Neuronal stem cell (in vitro differentiated cells): ENCODE data around the gene IFT81.
A peak's percentile ranks its signal among the peaks of the same experiment; 100 is the strongest.

Experiments
- DNase-seq: peaks from one replicate; pipeline ENCODE4 v3.0.0-alpha.2; 2013; ENCODE audit warnings: low spot score
- H2AFZ ChIP-seq: one replicate; pipeline ENCODE4 v1.6.1; 2013; ENCODE audit warnings: mild to moderate bottlenecking, low read length, inconsistent platforms
- H2AK5ac ChIP-seq: 2 replicates; pipeline ENCODE4 v1.6.1; 2013; ENCODE audit warnings: low read depth, mild to moderate bottlenecking, inconsistent platforms, low read length, moderate library complexity, mixed read lengths
- H2BK120ac ChIP-seq: 2 replicates; pipeline ENCODE4 v1.6.1; 2013; ENCODE audit warnings: low read depth, mild to moderate bottlenecking, inconsistent platforms, low read length, moderate library complexity, mixed read lengths
- H2BK12ac ChIP-seq: one replicate; pipeline ENCODE4 v1.6.1; 2013; ENCODE audit warnings: low read length, inconsistent platforms
- H2BK15ac ChIP-seq: 2 replicates; pipeline ENCODE4 v1.6.1; 2013; ENCODE audit warnings: mild to moderate bottlenecking, low read length, inconsistent platforms, mixed read lengths
- H2BK5ac ChIP-seq: one replicate; pipeline ENCODE4 v1.6.1; 2013; ENCODE audit warnings: inconsistent platforms, mild to moderate bottlenecking, low read length, moderate library complexity
- H3K14ac ChIP-seq: one replicate; pipeline ENCODE4 v1.6.1; 2013; ENCODE audit warnings: low read length, inconsistent platforms
- H3K18ac ChIP-seq: 2 replicates; pipeline ENCODE4 v1.6.1; 2013; ENCODE audit warnings: low read length, inconsistent platforms
- H3K23ac ChIP-seq: 2 replicates; pipeline ENCODE4 v1.6.1; 2013; ENCODE audit warnings: low read depth, mild to moderate bottlenecking, mixed read lengths, low read length, inconsistent platforms; ENCODE audit not compliant: poor library complexity
- H3K27ac ChIP-seq: replicated peaks from 3 replicates; pipeline ENCODE4 v1.5.1; 2013; ENCODE audit warnings: low read length, inconsistent platforms
- H3K27me3 ChIP-seq, 3 experiments: 2 replicates each; pipeline ENCODE4 v1.6.1; 2013; ENCODE audit warnings: low read length in 3 of 3, mild to moderate bottlenecking in 2 of 3, inconsistent platforms in 1 of 3, low read depth in 1 of 3, mixed read lengths in 1 of 3, moderate library complexity in 1 of 3; ENCODE audit not compliant: control insufficient read depth in 3 of 3, insufficient read depth in 3 of 3
- H3K36me3 ChIP-seq, 2 donors: replicated peaks in 1 of 2; 2 replicates each; pipeline ENCODE4 v1.6.1; 2013; ENCODE audit warnings: low read length in 2 of 2; ENCODE audit not compliant: control insufficient read depth in 2 of 2, insufficient read depth in 2 of 2
- H3K4ac ChIP-seq: 2 replicates; pipeline ENCODE4 v1.6.1; 2013; ENCODE audit warnings: inconsistent platforms, mild to moderate bottlenecking, low read length, moderate library complexity
- H3K4me1 ChIP-seq, 2 donors: 1 replicate in 1 of 2; 2 replicates in 1 of 2; pipeline ENCODE4 v1.6.1; 2013; ENCODE audit warnings: low read length in 2 of 2, low read depth in 1 of 2; ENCODE audit not compliant: control insufficient read depth in 2 of 2, insufficient read depth in 1 of 2
- H3K4me2 ChIP-seq: one replicate; pipeline ENCODE4 v1.6.1; 2013; ENCODE audit warnings: mild to moderate bottlenecking, low read length, inconsistent platforms; ENCODE audit not compliant: insufficient read depth, poor library complexity, severe bottlenecking
- H3K4me3 ChIP-seq, 2 donors: 2 replicates each; pipeline ENCODE4 v1.5.1; 2013; ENCODE audit warnings: low read length in 2 of 2, mild to moderate bottlenecking in 2 of 2, inconsistent platforms in 1 of 2, moderate library complexity in 1 of 2
- H3K79me1 ChIP-seq: one replicate; pipeline ENCODE4 v1.6.1; 2013; ENCODE audit warnings: low read depth, mild to moderate bottlenecking, inconsistent platforms, low read length, moderate library complexity
- H3K9ac ChIP-seq: one replicate; pipeline ENCODE4 v1.6.1; 2013; ENCODE audit warnings: mild to moderate bottlenecking, low read depth, low read length, inconsistent platforms; ENCODE audit not compliant: poor library complexity
- H3K9me3 ChIP-seq, 2 donors: replicated peaks in 1 of 2; 2 replicates each; pipeline versions ENCODE3 to v1.6.1; 2013; ENCODE audit warnings: low read length in 2 of 2, mild to moderate bottlenecking in 2 of 2, inconsistent platforms in 1 of 2, low read depth in 1 of 2, mixed read lengths in 1 of 2, moderate library complexity in 1 of 2; ENCODE audit not compliant: control insufficient read depth in 2 of 2, insufficient read depth in 1 of 2
- H4K8ac ChIP-seq: one replicate; pipeline ENCODE4 v1.6.1; 2013; ENCODE audit warnings: low read depth, mild to moderate bottlenecking, inconsistent platforms, low read length, moderate library complexity
- H4K91ac ChIP-seq: one replicate; pipeline ENCODE4 v1.6.1; 2013; ENCODE audit warnings: low read length, low read depth, mild to moderate bottlenecking, inconsistent platforms; ENCODE audit not compliant: poor library complexity
- WGBS, 2 donors: extraction: QIAGEN DNeasy Blood & Tissue Kit; methylation state at CpG; one replicate each; pipeline ENCODE4 v1.1.7; 2013; ENCODE audit warnings: missing lambda C conversion rate in 2 of 2, mixed read lengths in 1 of 2; ENCODE audit not compliant: insufficient read length in 2 of 2, insufficient replicate concordance in 1 of 2; ENCODE audit errors: extremely low coverage in 2 of 2; 5-methylcytosine and 5-hydroxymethylcytosine counted together

IFT81 gene

GRCh38 chr12:110247340-110248095, 123.4 kb downstream of the IFT81 start:
- H4K8ac ChIP-seq = no peak overlapping the region
- H3K23ac ChIP-seq = no peak overlapping the region
- no peak overlapping the region for H2BK120ac ChIP-seq
- no peak overlapping the region for H3K4ac ChIP-seq
- peaks cover 0 to 35% of the 10 kb centered on the region in 2 donors for H3K36me3 ChIP-seq
- peaks cover 0 to 3% of the 10 kb centered on the region in 2 donors for H3K4me1 ChIP-seq
- peaks cover 0 to 4% of the 10 kb centered on the region in 2 donors for H3K9me3 ChIP-seq
- no peak overlapping the region for H4K91ac ChIP-seq
- H3K27ac ChIP-seq = no peak overlapping the region
- no peak overlapping the region for H3K14ac ChIP-seq
- H3K4me3 ChIP-seq = no peak overlapping the region
- no peak overlapping the region for H3K4me2 ChIP-seq
- H2BK12ac ChIP-seq = no peak overlapping the region
- H3K79me1 ChIP-seq = no peaks in the 10 kb centered on the region
- H2BK5ac ChIP-seq = no peak overlapping the region
- no peaks in the 10 kb centered on the region for H3K27me3 ChIP-seq
- H2AFZ ChIP-seq = no peak overlapping the region
- H3K9ac ChIP-seq = no peak overlapping the region
- WGBS, 2 donors = no CpG with 5 or more reads among the region's 14 CpGs
- H2BK15ac ChIP-seq = no peak overlapping the region
- no peak for DNase-seq
- H3K18ac ChIP-seq = no peak overlapping the region
- no peak overlapping the region for H2AK5ac ChIP-seq

- no peak overlapping the region for H2AFZ ChIP-seq
- H2BK15ac ChIP-seq = no peak overlapping the region
- H4K8ac ChIP-seq = no peak overlapping the region
- H4K91ac ChIP-seq = no peak overlapping the region
- no peaks in the 10 kb centered on the region for H3K27me3 ChIP-seq
- H2BK120ac ChIP-seq = no peak overlapping the region
- peaks cover 0 to 3% of the 10 kb centered on the region in 2 donors for H3K4me1 ChIP-seq
- peaks cover 0 to 34% of the 10 kb centered on the region in 2 donors for H3K36me3 ChIP-seq
- no peak overlapping the region for H2BK5ac ChIP-seq
- no peak for DNase-seq
- H3K14ac ChIP-seq = no peak overlapping the region
- H3K9ac ChIP-seq = no peak overlapping the region
- peaks cover 0 to 4% of the 10 kb centered on the region in 2 donors for H3K9me3 ChIP-seq
- no peak overlapping the region for H3K4ac ChIP-seq
- no peak overlapping the region for H3K4me2 ChIP-seq
- H3K27ac ChIP-seq = no peak overlapping the region
- no peak overlapping the region for H2AK5ac ChIP-seq
- no peak overlapping the region for H3K4me3 ChIP-seq
- H2BK12ac ChIP-seq = no peak overlapping the region
- no CpG with 5 or more reads among the region's 4 CpGs for WGBS, 2 donors
- no peaks in the 10 kb centered on the region for H3K79me1 ChIP-seq
- H3K23ac ChIP-seq = no peak overlapping the region
- no peak overlapping the region for H3K18ac ChIP-seq
Observed at GRCh38 chr12:110248096-110248447, 123.9 kb downstream of the IFT81 start.

- no peak overlapping the region for H3K14ac ChIP-seq
- WGBS, 2 donors = no CpG with 5 or more reads among the region's 4 CpGs
- H3K27ac ChIP-seq = no peak overlapping the region
- H3K79me1 ChIP-seq = no peaks in the 10 kb centered on the region
- no peak overlapping the region for H2BK120ac ChIP-seq
- no peak overlapping the region for H2BK15ac ChIP-seq
- H3K9me3 ChIP-seq = peaks cover 0 to 4% of the 10 kb centered on the region in 2 donors
- H4K8ac ChIP-seq = no peak overlapping the region
- H2AK5ac ChIP-seq = no peak overlapping the region
- H4K91ac ChIP-seq = no peak overlapping the region
- no peak overlapping the region for H2BK12ac ChIP-seq
- no peak overlapping the region for H3K4me3 ChIP-seq
- no peaks in the 10 kb centered on the region for H3K27me3 ChIP-seq
- DNase-seq = no peak
- no peak overlapping the region for H3K18ac ChIP-seq
- H3K9ac ChIP-seq = no peak overlapping the region
- peaks cover 0 to 3% of the 10 kb centered on the region in 2 donors for H3K4me1 ChIP-seq
- H2BK5ac ChIP-seq = no peak overlapping the region
- H3K4me2 ChIP-seq = no peak overlapping the region
- H3K36me3 ChIP-seq = peaks cover 0 to 27% of the 10 kb centered on the region in 2 donors
- H3K4ac ChIP-seq = no peak overlapping the region
- no peak overlapping the region for H3K23ac ChIP-seq
- H2AFZ ChIP-seq = no peak overlapping the region
Observed at GRCh38 chr12:110249105-110249504, 124.9 kb downstream of the IFT81 start.

- Histone ChIP-seq H3K9me3 (peaks cover 0 to 4% of the 10 kb centered on the region in 2 donors), H3K27me3 (no peaks in the 10 kb centered on the region), H2BK120ac (no peak overlapping the region), H3K4me1 (peaks cover 0 to 3% of the 10 kb centered on the region in 2 donors), H3K14ac (no peak overlapping the region), H4K91ac (no peak overlapping the region), H3K18ac (no peak overlapping the region), H4K8ac (no peak overlapping the region), H2AK5ac (no peak overlapping the region), H3K4me3 (no peak overlapping the region), H3K9ac (no peak overlapping the region), H3K27ac (no peak overlapping the region), H3K79me1 (no peaks in the 10 kb centered on the region), H2BK5ac (no peak overlapping the region), H2BK15ac (no peak overlapping the region), H3K4ac (no peak overlapping the region), H3K23ac (peak overlapping the region; percentile 3), H2BK12ac (no peak overlapping the region), H3K36me3 (peaks cover 0 to 22% of the 10 kb centered on the region in 2 donors), H2AFZ (no peak overlapping the region), H3K4me2 (no peak overlapping the region)
- no peak for DNase-seq
- no CpG with 5 or more reads among the region's 7 CpGs for WGBS, 2 donors
Observed at GRCh38 chr12:110249716-110250225, 125.6 kb downstream of the IFT81 start.
